GM12878 (cell line): ENCODE data around the gene NEK1. TPM values are rescaled to one million over a fixed set of nuclear protein-coding genes. Genes with fewer than 3 reads are reported as not detected.

Source experiments
- ATAC-seq: fragments of 200-7000 bp; cut with Tn5 transposase; 3 replicates; pipeline ENCODE4 v1.9.1; 2020; ENCODE audit warnings: mild to moderate bottlenecking, moderate library complexity
- BruUV-seq: library from RNA; stranded (reverse); fragments of 400-500 nt; replicated peaks from 2 replicates; lab custom pipeline; 2021; lab: Mats Ljungman, UMichigan
- CTCF ChIA-PET: fragments of 300-600 bp; sonication (Branson Sonifier 250); formaldehyde crosslinking; extraction: SDS; loops from one replicate; lab custom pipeline; 2021; ENCODE audit warnings: inconsistent platforms; lab: Yijun Ruan, JAX
- POLR2A ChIA-PET: fragments of 350-600 bp; formaldehyde crosslinking; extraction: SDS; loops from one replicate; lab custom pipeline; 2021; ENCODE audit warnings: inconsistent platforms; lab: Charles Lee
- RAD21 ChIA-PET: fragments of 300-600 bp; sonication (Branson Sonifier 250); formaldehyde crosslinking; loops from one replicate; lab custom pipeline; 2023; ENCODE audit warnings: antibody characterized with exemption; ENCODE audit not compliant: unreplicated experiment; lab: Charles Lee
- SMC1A ChIA-PET: fragments of 300-600 bp; sonication (Branson Sonifier 250); formaldehyde crosslinking; loops from one replicate; lab custom pipeline; 2023; ENCODE audit not compliant: unreplicated experiment, uncharacterized antibody; lab: Charles Lee
- DNase-seq: peaks from one replicate; pipeline ENCODE4 v3.0.0-alpha.2; 2011; ENCODE audit warnings: low read depth, low spot score
- FAIRE-seq: peaks from 3 replicates; lab custom pipeline; 2011; peaks lifted over from hg19 to GRCh38; lab: Jason Lieb, UNC
- H2AFZ ChIP-seq: 2 replicates; pipeline ENCODE4 v1.6.0; 2011; ENCODE audit warnings: low read depth, low read length, control low read depth; ENCODE audit not compliant: control insufficient read depth
- H3K27ac ChIP-seq: 2 replicates; pipeline ENCODE4 v1.5.1; 2011; ENCODE audit warnings: control low read depth; ENCODE audit not compliant: control insufficient read depth, insufficient read depth
- H3K27me3 ChIP-seq, 2 experiments: replicated peaks in 1 of 2; 2 replicates each; pipeline versions ENCODE4 v1.6.0 to v1.6.1; 2011; ENCODE audit warnings: low read length in 1 of 2; ENCODE audit not compliant: control insufficient read depth in 2 of 2, insufficient read depth in 2 of 2
- H3K36me3 ChIP-seq, 2 experiments: 2 replicates each; pipeline ENCODE4 v1.5.1; 2011; ENCODE audit warnings: low read length in 1 of 2; ENCODE audit not compliant: control insufficient read depth in 2 of 2, insufficient read depth in 2 of 2
- H3K4me1 ChIP-seq: 2 replicates; pipeline ENCODE4 v1.6.1; 2011; ENCODE audit warnings: mild to moderate bottlenecking, low read length, moderate library complexity, mixed read lengths; ENCODE audit not compliant: control insufficient read depth, insufficient read depth
- H3K4me2 ChIP-seq: 2 replicates; pipeline ENCODE4 v1.6.0; 2011; ENCODE audit warnings: control low read depth; ENCODE audit not compliant: control insufficient read depth, insufficient read depth
- H3K4me3 ChIP-seq: fragments of 200-600 bp; sonication (generic); 2 replicates; pipeline ENCODE4 v1.5.1; 2016
- H3K79me2 ChIP-seq: 2 replicates; pipeline ENCODE4 v1.6.0; 2011; ENCODE audit warnings: low read length; ENCODE audit not compliant: control insufficient read depth, insufficient read depth
- H3K9ac ChIP-seq: 2 replicates; pipeline ENCODE4 v1.8.0; 2011; ENCODE audit warnings: low read length, control low read depth, mixed read lengths; ENCODE audit not compliant: control insufficient read depth, insufficient read depth
- H3K9me3 ChIP-seq: replicated peaks from 3 replicates; pipeline ENCODE4 v1.5.1; 2011; ENCODE audit warnings: mild to moderate bottlenecking, low read length; ENCODE audit not compliant: control insufficient read depth, insufficient read depth
- H4K20me1 ChIP-seq: 2 replicates; pipeline ENCODE4 v1.6.0; 2011; ENCODE audit not compliant: control insufficient read depth, insufficient read depth
- BRCA1 ChIP-seq: IDR thresholded peaks from 2 replicates; pipeline ENCODE4 v1.6.1; 2011; ENCODE audit warnings: low read depth, low read length, improper control_type of control experiment
- EP300 ChIP-seq, 2 experiments: fragments of 150-350 bp in 1 of 2; IDR thresholded peaks; 2 replicates each; pipeline ENCODE4 v1.6.1; 2011 to 2012; ENCODE audit warnings: low read depth in 2 of 2, low read length in 2 of 2, borderline replicate concordance in 1 of 2, improper control_type of control experiment in 1 of 2, inconsistent platforms in 1 of 2; ENCODE audit not compliant: control insufficient read depth in 1 of 2
- FOXM1 ChIP-seq: IDR thresholded peaks from 2 replicates; pipeline ENCODE4 v1.6.1; 2012; ENCODE audit warnings: low read depth, mild to moderate bottlenecking, inconsistent platforms, low read length, moderate library complexity
- IRF3 ChIP-seq: fragments of 450-650 bp; IDR thresholded peaks from 2 replicates; pipeline ENCODE4 v1.6.1; 2014; ENCODE audit warnings: mild to moderate bottlenecking
- MYB ChIP-seq: fragments of 150-350 bp; IDR thresholded peaks from 2 replicates; pipeline ENCODE4 v1.6.1; 2014; ENCODE audit warnings: mild to moderate bottlenecking, low read depth, low read length, borderline replicate concordance
- RAD21 ChIP-seq: IDR thresholded peaks from 2 replicates; pipeline ENCODE4 v1.6.1; 2011; ENCODE audit warnings: mild to moderate bottlenecking, low read depth, low read length, moderate library complexity; ENCODE audit not compliant: insufficient read depth
- SMC3 ChIP-seq: IDR thresholded peaks from 2 replicates; pipeline ENCODE4 v1.6.1; 2011; ENCODE audit warnings: low read length, improper control_type of control experiment, borderline replicate concordance
- ZBTB33 ChIP-seq: fragments of 450-650 bp; IDR thresholded peaks from 2 replicates; pipeline ENCODE4 v1.6.1; 2017; ENCODE audit warnings: mild to moderate bottlenecking
- WGBS: methylation state at CpG from one replicate; pipeline ENCODE4 v1.1.6; 2016; ENCODE audit warnings: low lambda C conversion rate; ENCODE audit not compliant: insufficient replicate concordance, insufficient coverage; ENCODE audit errors: missing lambda C conversion rate; 5-methylcytosine and 5-hydroxymethylcytosine counted together
- in situ Hi-C: fragments of 300-500 bp; cut with MboI; formaldehyde crosslinking; loops from 9 replicates; pipeline ENCODE4 v1.14.3; 2018; ENCODE audit warnings: mixed read lengths
- intact Hi-C: fragments of 100-400 bp; cut with micrococcal nuclease; formaldehyde crosslinking; loops from one replicate; pipeline ENCODE4 v1.14.2; 2022; ENCODE audit not compliant: unreplicated experiment
- polyA plus RNA-seq, 11 experiments: library from polyadenylated mRNA; depleted of rRNA in 4 of 11; unstranded in 6 of 11; stranded (reverse) in 5 of 11; fragments of >200 nt; fragmentation: Nextera tagmentation in 4 of 11; fragmentation: Illumina TruSeq in 1 of 11; extraction: Ambion mirVana in 4 of 11; extraction: Trizol in 1 of 11; gene quantifications; 1 replicate in 1 of 11; 2 replicates in 10 of 11; pipeline versions ENCODE4 v1.2.1 to v1.2.3, GENCODE V29; 2011 to 2016; ENCODE audit warnings: inconsistent platforms in 2 of 11, missing spikeins in 2 of 11, low read depth in 1 of 11
- total RNA-seq, 4 experiments: library from RNA; depleted of rRNA in 3 of 4; stranded (reverse); fragments of >200 nt in 3 of 4; fragmentation: Illumina TruSeq in 1 of 4; extraction: Trizol in 1 of 4; gene quantifications; 2 replicates each; pipeline versions ENCODE4 v1.2.1 to v1.2.3, GENCODE V29; 2013 to 2021

NEK1 gene
- total and polyA plus RNA-seq, 10 of the 15 experiments (the other 5 are each of a cell fraction or from before 2014, with no cell fraction given): 4.9 to 16.1 (median 7.5) TPM

DNA sequence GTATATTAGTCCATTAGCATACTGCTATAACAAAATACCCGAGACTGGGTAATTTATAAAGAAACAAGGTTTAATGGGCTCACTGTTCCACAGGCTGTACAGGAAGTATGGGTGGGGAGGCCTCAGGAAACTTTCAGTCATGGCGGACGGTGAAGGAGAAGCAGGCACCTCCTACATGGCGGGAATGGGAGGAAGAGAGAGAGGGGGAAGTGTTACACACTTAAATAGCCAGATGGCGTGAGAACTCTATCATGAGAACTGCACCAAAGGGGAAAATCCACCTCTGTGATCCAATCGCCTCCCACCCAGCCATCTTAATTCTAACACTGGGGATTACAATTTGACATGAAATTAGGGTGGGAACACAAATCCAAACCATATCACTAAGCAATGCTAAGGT is 242.7 kb downstream of the NEK1 start:
- in situ Hi-C loops: no loop called here
- WGBS: 77% methylated on average over 6 of the region's 6 CpGs
- RAD21 ChIA-PET: interaction anchor here (1.4 kb wide), 1 partner anchor 116 kb away, joined by 4 read pairs; no protein-coding TSS in a partner anchor
- no peak for FAIRE-seq
- Histone ChIP-seq H3K4me3 (no peak overlapping the region), H3K4me2 (no peak overlapping the region)
- TF ChIP-seq RAD21 (peak; percentile 27), ZBTB33 (0 out of 2 replicates have a peak, but pooled peaks have one; percentile 55), MYB (no peak), EP300 (IDR thresholded peaks at IDR 0.05; ENCODE audit: borderline replicate concordance in 1 of 2, control insufficient read depth in 1 of 2, low read depth in 2 of 2, low read length in 2 of 2) (no peak), SMC3 (peak; percentile 16; the same call in 1 of the 2 replicates), IRF3 (no peak), FOXM1 (no peak), BRCA1 (no peak)
- TF ChIP-seq, all 136 proteins: peak for 3
- Histone ChIP-seq H3K9ac (no peak overlapping the region), H3K27me3 (no peaks in the 10 kb centered on the region), H3K36me3 (no peaks in the 10 kb centered on the region; a peak in 1 of 4 replicates), H3K4me1 (no peaks in the 10 kb centered on the region), H3K27ac (no peak overlapping the region), H3K9me3 (peaks cover 7% of the 10 kb centered on the region; the same call in 2 of the 3 replicates), H2AFZ (no peak overlapping the region), H3K79me2 (no peaks in the 10 kb centered on the region), H4K20me1 (no peaks in the 10 kb centered on the region)
- CTCF ChIA-PET: interaction anchor here (1.3 kb wide), 1 partner anchor 116 kb away, joined by 4 read pairs; no protein-coding TSS in a partner anchor
- no TSS peak for BruUV-seq
- intact Hi-C loops: no loop called here
- no peak for ATAC-seq
- SMC1A ChIA-PET: interaction anchor here (1.6 kb wide), 1 partner anchor 25 kb away, joined by 3 read pairs; no protein-coding TSS in a partner anchor
- POLR2A ChIA-PET: no interaction called here
- DNase-seq: no peak
